Bronchial epithelial cell (primary cell): Measurements from ENCODE around the gene TSPAN32. TPM values are rescaled to one million over a fixed set of nuclear protein-coding genes. Genes with fewer than 3 reads are reported as not detected.
"Not testable (repeated sequence)": the region's sequence is repeated elsewhere in the genome, so short reads cannot be mapped to it uniquely, and the experiment has no call there.

Source experiments
- DNase-seq: peaks from one replicate; pipeline ENCODE4 v3.0.0-alpha.2; 2010; ENCODE audit warnings: low read depth
- FAIRE-seq: peaks from 2 replicates; lab custom pipeline; 2011; peaks lifted over from hg19 to GRCh38; lab: Jason Lieb, UNC
- H3K27me3 ChIP-seq: 2 replicates; pipeline ENCODE4 v1.5.1; 2011; ENCODE audit warnings: low read length; ENCODE audit not compliant: control insufficient read depth, insufficient read depth
- H3K36me3 ChIP-seq: 2 replicates; pipeline ENCODE4 v1.5.1; 2011; ENCODE audit warnings: low read length; ENCODE audit not compliant: control insufficient read depth, insufficient read depth
- H3K4me3 ChIP-seq: 2 replicates; pipeline ENCODE4 v1.5.1; 2011; ENCODE audit warnings: mild to moderate bottlenecking, low read depth, low read length, control low read depth
- CTCF ChIP-seq: IDR thresholded peaks from 2 replicates; pipeline ENCODE4 v1.5.1; 2011; ENCODE audit warnings: mild to moderate bottlenecking, moderate library complexity, low read length, control low read depth, inconsistent platforms; ENCODE audit not compliant: insufficient read depth, severe bottlenecking
- total RNA-seq: library from RNA; depleted of rRNA; stranded (reverse); fragments of >200 nt; gene quantifications from 2 replicates; pipeline ENCODE4 v1.2.1, GENCODE V29; 2014

The TSPAN32 gene
- total RNA-seq, 1 donor from 2014 or later: not detected

GRCh38 chr11:2331404-2331803 is 29.6 kb downstream of the TSPAN32 start:
- no peaks in the 10 kb centered on the region for H3K36me3 ChIP-seq
- no peak overlapping the region for H3K4me3 ChIP-seq
- no peaks in the 10 kb centered on the region for H3K27me3 ChIP-seq
- FAIRE-seq: no peak
- TF ChIP-seq CTCF: no peak
- no peak for DNase-seq

- H3K36me3 ChIP-seq, DNase-seq: not testable (repeated sequence)
Measured at GRCh38 chr11:2332569-2332968, 30.8 kb downstream of the TSPAN32 start.

GRCh38 chr11:2333486-2334205 is 31.8 kb downstream of the TSPAN32 start:
- DNase-seq, H3K36me3 ChIP-seq, H3K27me3 ChIP-seq, H3K4me3 ChIP-seq, FAIRE-seq: not testable (repeated sequence)

More at GRCh38 chr11:2332569-2332968, 30.8 kb downstream of the TSPAN32 start:
- not testable (repeated sequence) for H3K4me3 ChIP-seq, H3K27me3 ChIP-seq, FAIRE-seq

- not testable (repeated sequence) for H3K4me3 ChIP-seq, H3K27me3 ChIP-seq, H3K36me3 ChIP-seq
- FAIRE-seq (peak; percentile 88), DNase-seq (peak; percentile 19)
Measured at GRCh38 chr11:2335286-2335685, 33.5 kb downstream of the TSPAN32 start.

- H3K4me3 ChIP-seq, H3K36me3 ChIP-seq, DNase-seq, H3K27me3 ChIP-seq: not testable (repeated sequence)
- peak; percentile 20 for TF ChIP-seq CTCF
- FAIRE-seq: peak; percentile 80
Measured at GRCh38 chr11:2338760-2339159, 36.9 kb downstream of the TSPAN32 start.

- Histone ChIP-seq H3K4me3 (no peak overlapping the region), H3K36me3 (no peaks in the 10 kb centered on the region), H3K27me3 (no peaks in the 10 kb centered on the region)
- TF ChIP-seq CTCF: no peak
- DNase-seq: no peak
- no peak for FAIRE-seq
Measured at GRCh38 chr11:2342557-2342956, 40.7 kb downstream of the TSPAN32 start.

- H3K27me3 ChIP-seq: no peaks in the 10 kb centered on the region
- H3K36me3 ChIP-seq: no peaks in the 10 kb centered on the region
- no peak overlapping the region for H3K4me3 ChIP-seq
- FAIRE-seq: no peak
- no peak for DNase-seq
- TF ChIP-seq CTCF: no peak
Measured at GRCh38 chr11:2342981-2343380, 41.2 kb downstream of the TSPAN32 start.
